HG02973 (cell line): Measurements from ENCODE around the gene PWWP2A.
"Not testable (repeated sequence)": the region's sequence is repeated elsewhere in the genome, so short reads cannot be mapped to it uniquely, and the experiment has no call there.

Experiments used
- ATAC-seq: cut with Tn5 transposase; IDR thresholded peaks from one replicate; pipeline ENCODE4 v1.9.1; 2021; ENCODE audit warnings: moderate library complexity; ENCODE audit not compliant: unreplicated experiment

The PWWP2A gene, protein sequence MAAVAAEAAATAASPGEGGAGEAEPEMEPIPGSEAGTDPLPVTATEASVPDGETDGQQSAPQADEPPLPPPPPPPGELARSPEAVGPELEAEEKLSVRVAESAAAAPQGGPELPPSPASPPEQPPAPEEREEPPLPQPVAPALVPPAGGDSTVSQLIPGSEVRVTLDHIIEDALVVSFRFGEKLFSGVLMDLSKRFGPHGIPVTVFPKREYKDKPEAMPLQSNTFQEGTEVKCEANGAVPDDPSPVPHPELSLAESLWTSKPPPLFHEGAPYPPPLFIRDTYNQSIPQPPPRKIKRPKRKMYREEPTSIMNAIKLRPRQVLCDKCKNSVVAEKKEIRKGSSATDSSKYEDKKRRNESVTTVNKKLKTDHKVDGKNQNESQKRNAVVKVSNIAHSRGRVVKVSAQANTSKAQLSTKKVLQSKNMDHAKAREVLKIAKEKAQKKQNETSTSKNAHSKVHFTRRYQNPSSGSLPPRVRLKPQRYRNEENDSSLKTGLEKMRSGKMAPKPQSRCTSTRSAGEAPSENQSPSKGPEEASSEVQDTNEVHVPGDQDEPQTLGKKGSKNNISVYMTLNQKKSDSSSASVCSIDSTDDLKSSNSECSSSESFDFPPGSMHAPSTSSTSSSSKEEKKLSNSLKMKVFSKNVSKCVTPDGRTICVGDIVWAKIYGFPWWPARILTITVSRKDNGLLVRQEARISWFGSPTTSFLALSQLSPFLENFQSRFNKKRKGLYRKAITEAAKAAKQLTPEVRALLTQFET

DNA sequence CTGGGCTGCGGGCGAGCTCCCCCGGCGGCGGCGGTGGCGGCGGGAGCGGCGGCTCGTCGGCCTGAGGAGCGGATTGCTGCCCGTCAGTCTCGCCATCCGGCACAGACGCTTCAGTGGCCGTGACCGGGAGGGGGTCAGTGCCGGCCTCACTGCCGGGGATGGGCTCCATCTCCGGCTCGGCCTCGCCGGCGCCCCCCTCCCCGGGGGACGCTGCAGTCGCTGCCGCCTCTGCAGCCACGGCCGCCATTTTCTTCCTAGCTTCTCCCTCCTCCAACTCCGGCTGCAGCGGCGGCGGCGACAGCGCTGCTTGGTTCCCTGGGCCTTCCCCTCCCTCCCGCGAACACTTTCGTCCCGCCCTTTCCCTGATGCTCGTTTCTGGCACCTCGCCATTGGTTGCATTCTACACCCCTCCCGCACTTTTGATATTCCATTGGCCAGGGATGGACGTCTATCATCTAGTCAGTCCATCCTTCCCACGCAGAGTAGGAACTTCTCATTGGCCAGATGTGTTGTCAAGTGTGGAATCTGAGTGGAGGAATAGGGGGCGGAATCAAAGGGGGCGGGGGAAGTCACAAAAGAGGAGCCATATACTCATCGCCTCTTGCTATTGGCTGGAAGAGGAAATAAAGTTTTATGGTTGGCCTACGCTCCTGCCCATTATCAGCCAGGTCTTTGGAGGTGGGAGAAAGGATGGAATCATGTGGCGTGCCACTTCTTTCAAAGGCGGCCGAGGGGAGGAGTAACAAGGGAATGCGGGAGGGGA is at the start of gene PWWP2A:
TSS of gene PWWP2A (minus strand) at position 309 of the 763 bp plus-strand sequence. CDS start at position 247, 62 bp downstream.
- peak; percentile 90 for ATAC-seq

GRCh38 chr5:160167624-160168165 is 48.4 kb upstream of the PWWP2A start:
- no peak for ATAC-seq

DNA sequence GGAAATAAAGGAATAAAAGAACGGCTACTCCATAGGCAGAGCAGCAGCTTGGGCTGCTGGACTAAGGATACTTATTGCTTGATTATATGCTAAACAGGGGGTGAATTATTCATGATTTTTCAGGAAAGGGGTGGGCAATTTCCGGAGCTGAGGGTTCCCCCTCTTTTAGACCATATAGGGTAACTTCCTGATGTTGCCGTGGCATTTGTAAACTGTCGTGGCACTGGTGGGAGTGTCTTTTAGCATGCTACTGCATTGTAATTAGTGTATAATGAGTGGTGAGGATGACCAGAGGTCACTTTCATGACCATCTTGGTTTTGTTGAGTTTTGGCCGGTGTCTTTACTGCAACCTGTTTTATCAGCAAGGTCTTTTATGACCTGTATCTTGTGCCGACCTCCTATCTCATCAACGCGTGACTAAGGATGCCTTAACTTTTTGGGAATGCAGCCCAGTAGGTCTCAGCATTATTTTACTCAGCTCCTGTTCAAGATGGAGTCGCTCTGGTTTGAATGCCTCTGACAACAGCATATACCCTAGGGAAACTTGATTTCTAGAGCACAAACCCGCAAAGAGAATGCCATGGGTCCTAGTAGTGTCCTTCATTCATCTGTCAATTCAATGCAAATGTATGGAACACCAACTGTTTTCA is 47.8 kb upstream of the PWWP2A start:
- ATAC-seq, result no peak

DNA sequence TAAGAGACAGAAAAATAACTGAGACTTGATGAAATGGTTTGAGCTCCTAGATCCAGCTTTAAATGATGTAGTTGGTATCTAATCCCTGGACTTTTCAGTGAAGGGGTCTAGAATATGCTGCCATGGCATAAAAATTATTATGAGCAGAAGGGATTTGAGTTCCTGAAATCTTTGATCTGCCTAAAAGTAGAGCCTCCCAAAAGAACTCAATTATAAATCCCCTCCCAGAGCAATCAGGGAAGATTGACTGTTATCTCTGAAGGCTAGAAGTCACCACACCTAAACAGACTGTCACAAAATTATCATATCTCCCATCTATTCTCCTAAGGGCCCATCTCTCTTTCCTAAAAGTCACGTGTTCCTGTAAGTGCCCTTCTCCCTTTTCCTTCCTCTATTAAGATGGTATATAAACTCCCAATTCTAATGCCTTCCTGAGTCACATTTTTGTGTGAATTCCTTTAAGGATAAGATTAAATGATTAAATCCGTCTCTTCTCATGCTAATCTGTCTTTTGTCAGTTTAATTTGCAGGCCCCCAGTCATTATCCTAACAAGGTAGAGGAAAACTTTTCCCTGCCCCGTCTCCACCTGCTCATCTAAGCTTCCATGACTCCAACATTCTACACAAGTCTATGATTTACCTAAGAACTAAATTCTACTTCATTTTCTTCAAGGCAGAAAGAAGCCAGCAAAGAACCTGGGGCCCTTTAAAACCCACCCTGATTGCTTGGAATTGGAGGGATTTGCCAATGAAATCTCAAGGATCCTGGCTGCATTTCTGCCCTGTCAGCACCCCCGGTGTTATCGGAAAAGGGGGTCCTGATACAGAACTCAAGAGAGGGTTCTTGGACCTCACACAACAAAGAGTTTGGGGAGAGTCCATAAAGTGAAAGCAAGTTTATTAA is 47.1 kb upstream of the PWWP2A start:
- no peak for ATAC-seq

DNA sequence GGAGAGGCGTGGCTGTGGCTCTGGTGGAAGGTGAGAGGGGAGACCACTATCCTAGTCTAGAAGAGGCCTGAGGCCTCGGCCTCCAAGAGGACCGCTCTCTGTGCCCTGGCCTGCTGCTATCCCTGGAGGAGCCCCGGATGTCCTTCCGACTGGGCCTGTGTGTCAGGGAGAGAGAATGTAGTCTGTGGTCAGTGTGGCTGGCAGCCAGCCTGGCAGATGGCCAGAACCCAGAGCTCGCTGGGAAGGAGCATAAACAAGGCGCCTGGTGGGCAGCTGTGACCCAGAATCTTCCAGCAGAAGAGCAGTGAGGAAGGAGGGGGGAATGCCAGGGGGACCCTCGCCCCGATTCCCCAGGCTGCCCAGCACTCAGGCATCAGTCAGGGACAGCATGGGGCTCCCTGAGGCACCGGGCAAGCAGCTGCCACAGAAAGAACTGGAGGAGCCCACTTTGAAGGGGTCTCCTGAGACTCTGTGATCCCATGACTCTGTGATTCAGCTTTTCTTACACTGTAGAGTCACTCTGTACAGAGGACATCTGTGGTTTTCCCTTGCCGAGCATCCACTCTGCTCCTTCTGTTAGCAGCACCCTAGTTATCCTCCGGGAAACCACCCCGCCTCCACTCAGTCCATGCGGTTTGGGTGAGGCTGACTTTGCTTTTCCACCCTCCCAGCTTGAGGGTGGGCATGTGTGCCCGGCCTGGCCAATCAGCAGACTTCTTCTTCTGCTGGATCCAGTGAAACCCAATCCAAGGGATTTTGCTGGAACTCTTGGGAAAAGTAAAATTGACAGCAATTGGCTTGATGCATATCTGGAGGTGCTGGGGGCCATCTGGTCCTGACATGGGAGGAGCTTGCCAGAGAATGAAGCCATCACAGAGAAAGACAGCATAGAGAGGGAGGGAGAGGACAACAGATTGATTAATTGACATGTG is 46.2 kb upstream of the PWWP2A start:
- no peak for ATAC-seq

- ATAC-seq, result no peak
Measured at GRCh38 chr5:160162910-160163309, 43.7 kb upstream of the PWWP2A start.

DNA sequence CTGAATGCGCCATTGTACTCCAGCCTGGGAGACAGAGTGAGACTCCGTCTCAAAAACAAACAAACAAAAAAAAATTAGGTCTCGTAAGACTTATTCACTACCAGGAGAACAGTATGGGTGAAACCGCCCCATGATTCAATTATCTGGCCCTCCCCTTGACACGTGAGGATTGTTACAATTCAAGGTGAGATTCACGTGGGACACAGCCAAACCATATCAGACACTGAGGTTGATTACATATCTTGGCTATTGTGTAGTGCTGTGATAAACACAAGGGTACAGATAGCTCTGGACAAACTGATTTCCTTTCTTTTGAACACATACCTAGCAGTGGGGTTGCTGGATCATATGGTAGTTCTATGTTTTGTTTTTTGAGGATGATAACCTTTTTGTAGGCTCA is 42.4 kb upstream of the PWWP2A start:
- no peak for ATAC-seq

GRCh38 chr5:160160875-160161274 is 41.6 kb upstream of the PWWP2A start:
- not testable (repeated sequence) for ATAC-seq

DNA sequence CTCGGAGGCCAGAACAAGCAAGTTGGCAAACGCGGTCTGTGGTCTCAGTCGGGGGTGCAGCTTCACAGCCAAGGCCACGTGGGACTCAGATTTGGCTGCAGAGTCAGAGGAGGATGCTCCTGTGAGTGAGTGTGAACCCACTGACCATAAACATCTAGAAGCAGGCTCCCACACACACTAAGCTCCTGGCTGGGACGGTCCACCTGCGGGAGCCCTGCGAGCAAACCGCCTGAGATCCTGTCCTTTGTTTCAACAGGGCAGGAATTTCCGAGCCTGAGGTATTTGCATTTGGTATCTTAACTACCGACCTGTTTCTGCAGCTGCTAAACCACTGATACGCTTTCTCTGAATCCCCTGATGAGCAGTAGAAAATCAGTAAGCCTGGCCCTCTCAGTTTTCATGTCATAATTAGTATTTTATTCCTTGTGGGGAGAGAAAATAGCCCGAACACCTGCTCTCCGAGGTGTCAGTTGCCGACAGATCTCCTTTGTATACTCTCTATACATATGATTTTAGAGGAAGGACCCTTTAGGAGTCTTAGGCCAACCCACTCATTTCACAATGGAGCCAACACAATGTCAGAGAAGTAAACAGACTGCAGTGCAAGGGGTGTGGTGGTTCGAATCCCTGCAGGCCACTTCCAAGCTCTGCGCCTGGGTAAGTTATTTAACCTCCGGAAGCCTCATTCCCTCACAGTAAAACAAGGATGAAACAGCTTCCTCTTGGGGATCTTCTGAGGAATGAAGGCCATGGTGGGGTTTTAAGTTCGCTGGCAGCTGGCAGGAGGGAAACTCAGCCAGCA is 40.9 kb upstream of the PWWP2A start:
- ATAC-seq, result peak; percentile 39

- ATAC-seq, result no peak
Measured at GRCh38 chr5:160158087-160158486, 38.8 kb upstream of the PWWP2A start.

GRCh38 chr5:160155017-160155750 is 35.9 kb upstream of the PWWP2A start:
- no peak for ATAC-seq

DNA sequence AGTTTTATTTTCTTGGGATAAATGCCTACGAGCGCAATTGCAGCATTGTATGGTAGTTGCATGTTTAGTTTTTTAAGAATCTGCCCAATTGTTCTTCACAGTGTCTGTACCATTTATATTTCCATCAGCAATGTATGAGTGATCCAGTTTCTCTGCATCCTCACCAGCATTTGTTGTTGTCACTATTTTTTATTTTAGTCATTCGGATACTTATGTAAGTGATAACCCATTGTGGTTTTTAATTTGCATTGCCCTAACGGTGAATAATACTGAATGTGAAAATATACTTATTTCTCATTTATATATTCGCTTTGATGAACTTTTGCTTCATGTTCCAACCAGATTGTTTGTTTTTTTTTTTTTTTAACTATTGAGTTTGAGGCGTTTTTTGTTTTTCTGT is 33.7 kb upstream of the PWWP2A start:
- no peak for ATAC-seq

DNA sequence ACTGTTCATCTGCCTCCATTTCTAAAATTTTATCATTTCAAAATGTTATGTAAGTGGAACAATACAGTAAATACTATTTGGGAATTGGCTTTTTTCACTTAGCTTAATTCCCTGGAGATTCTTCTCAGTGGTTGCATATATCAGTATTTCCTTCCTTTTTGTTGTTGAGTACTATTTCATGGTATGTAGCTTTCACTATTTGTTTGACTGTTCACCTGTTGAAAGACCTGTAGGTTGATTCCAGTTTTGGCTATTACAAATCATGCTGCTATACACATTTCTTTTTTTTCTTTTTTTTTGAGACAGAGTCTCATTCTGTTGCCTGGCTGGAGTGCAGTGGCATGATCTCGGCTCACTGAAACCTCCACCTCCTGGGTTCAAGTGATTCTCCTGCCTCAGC is 33.0 kb upstream of the PWWP2A start:
- peak; percentile 86 for ATAC-seq

DNA sequence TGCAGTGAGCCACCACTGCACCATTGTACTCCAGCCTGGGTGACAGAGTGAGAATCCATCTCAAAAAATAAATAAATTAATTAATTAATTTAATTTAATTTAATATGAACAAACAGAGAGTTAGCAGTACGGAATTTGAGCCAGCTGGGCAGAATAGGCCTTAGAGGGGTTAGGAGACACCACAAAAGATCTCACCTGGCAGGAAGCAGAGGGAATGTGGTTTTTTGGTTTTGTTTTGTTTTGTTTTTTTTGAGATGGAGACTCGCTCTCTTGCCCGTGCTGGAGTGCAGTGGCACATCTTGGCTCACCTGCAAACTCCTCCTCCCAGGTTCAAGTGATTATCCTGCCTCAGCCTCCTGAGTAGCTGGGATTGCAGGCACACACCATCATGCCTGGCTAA is 31.8 kb upstream of the PWWP2A start:
- no peak for ATAC-seq

GRCh38 chr5:160150381-160150780 is 31.1 kb upstream of the PWWP2A start:
- ATAC-seq, result no peak

GRCh38 chr5:160144436-160144835 is 25.2 kb upstream of the PWWP2A start:
- not testable (repeated sequence) for ATAC-seq

GRCh38 chr5:160134332-160134731 is 15.1 kb upstream of the PWWP2A start:
- no peak for ATAC-seq
